GM18519 (cell line): ENCODE data around the gene MS4A12.
"Not testable (repeated sequence)": the region's sequence is repeated elsewhere in the genome, so short reads cannot be mapped to it uniquely, and the experiment has no call there.

ENCODE experiments used
- ATAC-seq: cut with Tn5 transposase; IDR thresholded peaks from one replicate; pipeline ENCODE4 v1.9.1; 2021; ENCODE audit warnings: mild to moderate bottlenecking, moderate library complexity; ENCODE audit not compliant: unreplicated experiment, low FRiP score

Gene MS4A12

DNA sequence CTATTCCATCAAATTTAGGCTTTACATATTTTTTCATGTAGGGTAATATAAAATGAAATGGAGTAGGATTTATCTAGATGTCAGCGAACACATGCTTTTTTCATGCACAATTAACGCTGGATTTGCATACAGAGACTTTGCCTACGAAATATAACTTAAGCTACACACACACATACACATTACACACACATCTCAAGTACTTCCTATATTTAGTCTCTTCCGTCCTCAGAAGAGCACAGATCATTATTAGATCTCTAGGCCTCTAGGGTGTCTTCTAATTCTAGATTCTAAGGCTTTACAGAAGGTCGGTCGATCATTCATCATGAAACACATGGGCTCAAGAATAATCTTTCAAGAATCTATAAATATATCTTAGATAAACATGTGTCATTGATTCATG lies 18.8 kb downstream of the MS4A12 start:
- no peak for ATAC-seq

DNA sequence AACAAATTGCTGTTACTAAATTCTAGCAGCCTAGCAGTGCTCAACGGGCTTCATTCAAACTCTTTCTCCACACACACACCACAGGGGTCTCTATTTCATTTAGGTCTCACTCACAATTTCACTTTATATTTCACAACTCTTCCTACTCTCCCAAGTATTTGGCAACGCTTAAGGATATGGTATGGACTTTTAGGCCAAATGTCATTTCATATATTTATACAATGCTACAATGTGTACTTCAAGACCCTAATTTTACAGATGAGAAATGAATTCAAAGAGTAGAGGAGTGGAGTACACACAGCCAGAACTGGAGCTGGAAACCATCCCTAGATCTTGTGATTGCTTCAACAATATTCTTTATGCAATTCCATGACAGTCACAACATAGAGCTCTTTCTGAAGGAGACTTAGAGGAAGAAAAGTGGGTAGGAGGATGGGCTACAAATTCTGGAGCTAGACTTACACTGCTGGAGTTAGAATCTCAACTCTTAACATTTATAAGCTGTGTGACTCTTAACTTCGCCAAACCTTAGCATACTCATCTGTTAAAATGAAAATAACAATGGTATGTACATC lies 20.2 kb downstream of the MS4A12 start:
- no peak for ATAC-seq

DNA sequence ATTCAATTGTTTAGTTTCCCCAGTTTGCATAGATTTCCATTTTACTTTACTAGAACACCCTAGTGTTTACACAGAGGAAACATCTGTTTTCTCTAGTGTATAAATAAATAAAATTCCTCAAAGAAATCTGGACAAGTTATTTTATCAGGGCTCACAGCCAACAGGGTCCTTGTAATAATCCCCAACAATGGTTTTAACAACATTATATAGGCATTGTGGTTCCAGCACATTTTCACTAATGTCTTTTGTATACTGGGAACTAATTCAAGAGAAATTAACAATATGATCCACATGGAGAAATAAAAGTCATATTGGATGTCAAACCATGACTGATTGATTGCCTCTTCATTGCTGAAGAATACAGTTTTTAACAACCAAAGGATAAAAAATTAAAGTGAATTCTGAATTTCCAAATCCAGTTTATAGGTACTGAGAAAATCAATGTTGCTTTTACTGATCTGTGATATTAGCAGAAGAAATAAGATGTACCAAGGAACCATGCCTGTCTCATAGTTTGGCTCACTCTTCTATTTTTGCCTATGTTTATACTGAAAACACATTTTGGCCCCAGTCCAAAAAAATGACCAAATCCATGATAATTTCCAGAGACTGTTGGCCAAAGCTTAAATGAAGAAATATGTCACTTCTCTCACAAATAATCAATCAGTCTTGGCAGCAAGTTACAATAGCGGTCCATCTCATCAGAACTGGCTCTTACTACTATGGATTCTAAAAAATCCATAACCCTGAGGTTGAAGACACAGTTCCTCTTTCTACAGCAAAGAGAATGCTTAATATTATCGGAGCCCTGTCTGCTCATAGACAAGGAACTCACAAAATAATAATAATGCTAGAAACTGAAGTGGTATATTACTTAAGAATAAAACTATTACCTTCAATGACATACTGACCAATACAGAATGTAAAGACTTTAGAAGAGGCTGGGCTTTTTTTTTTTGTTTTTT lies 21.2 kb downstream of the MS4A12 start:
- ATAC-seq = no peak

DNA sequence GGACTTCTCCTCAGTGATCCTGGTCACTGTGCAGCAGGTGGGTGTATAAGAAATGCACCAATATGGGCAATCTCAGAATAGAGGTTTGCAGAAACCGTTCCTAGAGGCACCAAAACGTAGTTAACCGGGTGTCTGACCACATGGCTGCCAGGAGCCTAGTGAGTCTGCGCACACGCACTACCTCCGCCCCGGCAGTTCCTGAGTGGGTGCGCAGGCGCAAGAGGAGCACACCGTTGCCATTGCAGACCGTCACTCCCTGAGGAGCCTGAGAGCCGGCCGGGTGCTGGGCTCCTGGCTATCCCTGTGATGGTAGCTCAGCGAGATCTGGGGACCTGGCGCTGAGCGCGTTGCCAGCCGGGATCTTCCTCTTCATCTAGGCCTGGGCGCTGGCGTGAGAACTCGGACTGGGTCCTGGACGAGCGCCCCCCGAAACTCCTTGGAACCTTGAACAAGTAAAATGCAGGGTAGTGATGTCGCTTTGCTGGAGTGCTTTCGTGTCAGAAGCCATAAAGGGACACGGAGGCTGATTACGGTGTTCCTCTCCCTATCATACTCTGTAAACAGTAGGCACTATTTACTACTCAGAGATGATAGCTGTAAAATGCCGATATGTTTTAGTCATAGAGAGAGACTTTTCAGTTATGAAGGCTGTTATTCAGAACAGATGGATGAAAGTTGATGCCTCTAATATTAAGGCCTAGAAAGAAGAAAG lies 22.7 kb downstream of the MS4A12 start, which contains the start of gene MS4A13:
Gene MS4A13 (plus strand): TSS at position 249 of the 712 bp plus-strand sequence. CDS start 2,692 bp downstream, outside the sequence.
- no peak for ATAC-seq

DNA sequence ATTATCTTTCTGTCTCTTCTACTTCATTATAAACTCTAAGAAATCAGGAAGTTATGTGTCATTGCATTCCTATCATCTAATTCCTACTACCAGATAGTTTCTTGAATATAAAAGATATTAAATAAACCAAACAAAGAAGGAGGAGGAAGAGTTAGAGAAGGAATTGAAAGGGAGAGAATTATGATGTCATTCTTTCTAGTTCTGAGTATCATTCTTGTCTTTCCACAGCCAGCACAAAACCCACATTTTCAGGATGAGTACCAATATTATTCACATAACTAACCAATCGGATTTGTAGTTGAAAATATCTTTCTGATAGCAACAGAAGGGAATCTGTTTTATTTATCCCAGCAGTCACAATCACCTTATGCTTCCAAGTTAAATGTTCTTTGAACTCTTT lies 35.9 kb downstream of the MS4A12 start:
- ATAC-seq = no peak

- no peak for ATAC-seq
These were observed 36.4 kb downstream of the MS4A12 start for GRCh38 chr11:60528934-60529333.

DNA sequence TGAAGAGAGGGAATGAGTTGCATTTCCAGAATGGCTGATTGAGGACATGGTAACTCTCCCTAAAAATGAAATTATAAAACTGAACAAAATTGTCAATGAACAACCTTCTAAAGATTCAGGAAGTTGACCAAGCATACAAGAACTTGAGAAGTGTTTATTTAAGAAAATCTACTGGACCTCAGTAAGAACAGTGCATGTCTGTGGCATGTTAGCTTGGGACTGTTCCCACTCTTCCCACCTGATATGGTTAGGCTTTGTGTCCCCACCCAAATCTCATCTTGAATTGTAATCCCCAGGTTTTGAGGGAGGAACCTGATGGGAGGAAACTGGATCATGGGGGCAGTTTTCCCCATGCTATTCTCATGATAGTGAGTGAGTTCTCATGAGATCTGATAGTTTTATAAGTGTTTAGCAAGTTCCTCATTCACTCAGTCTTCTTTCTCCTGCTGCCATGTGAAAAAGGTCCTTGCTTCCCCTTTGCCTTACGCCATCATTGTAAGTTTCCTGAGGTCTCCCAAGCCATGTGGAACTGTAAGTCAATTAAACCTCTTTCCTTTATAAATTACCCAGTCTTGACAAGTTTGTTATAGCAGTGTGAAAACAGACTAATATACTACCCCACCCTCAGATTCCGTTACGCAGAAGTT lies 38.0 kb downstream of the MS4A12 start:
- no peak for ATAC-seq

DNA sequence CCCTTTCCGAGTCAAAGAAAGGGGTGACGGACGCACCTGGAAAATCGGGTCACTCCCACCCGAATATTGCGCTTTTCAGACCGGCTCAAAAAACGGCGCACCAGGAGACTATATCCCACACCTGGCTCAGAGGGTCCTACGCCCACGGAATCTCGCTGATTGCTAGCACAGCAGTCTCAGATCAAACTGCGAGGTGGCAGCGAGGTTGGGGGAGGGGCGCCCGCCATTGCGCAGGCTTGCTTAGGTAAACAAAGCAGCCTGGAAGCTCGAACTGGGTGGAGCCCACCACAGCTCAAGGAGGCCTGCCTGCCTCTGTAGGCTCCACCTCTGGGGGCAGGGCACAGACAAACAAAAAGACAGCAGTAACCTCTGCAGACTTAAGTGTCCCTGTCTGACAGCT lies 39.8 kb downstream of the MS4A12 start:
- not testable (repeated sequence) for ATAC-seq

- ATAC-seq = not testable (repeated sequence)
These were observed 46.0 kb downstream of the MS4A12 start for GRCh38 chr11:60538627-60539026.

DNA sequence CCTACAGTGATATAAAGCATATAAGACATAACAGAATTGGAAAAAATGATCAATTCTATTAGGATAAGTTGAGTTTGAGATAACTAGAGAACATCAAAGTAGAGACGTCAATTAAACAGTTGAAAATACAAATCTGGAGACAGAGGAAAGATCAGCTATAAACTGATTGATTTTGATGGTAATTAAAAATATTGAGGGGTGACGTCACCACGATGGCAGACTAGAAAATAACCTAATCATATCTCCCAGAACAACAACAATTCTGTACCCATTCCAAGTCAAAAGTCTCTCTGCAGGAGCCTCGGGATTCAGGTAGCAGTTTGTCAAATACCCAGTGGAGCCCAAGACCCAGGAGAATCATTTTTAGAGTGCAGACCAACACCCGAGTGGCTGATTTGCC lies 51.5 kb downstream of the MS4A12 start:
- no peak for ATAC-seq
